Endothelial cell of umbilical vein (primary cell): ENCODE measurements around the gene EXT2. TPM values are rescaled to one million over a fixed set of nuclear protein-coding genes. Genes with fewer than 3 reads are reported as not detected.

ENCODE experiments used
- BruUV-seq: library from RNA; stranded (reverse); fragments of 400-500 nt; replicated peaks from 2 replicates; lab custom pipeline; 2021; lab: Mats Ljungman, UMichigan
- CTCF ChIA-PET: fragments of 300-600, 350-600 bp; sonication (Branson Sonifier 250); formaldehyde crosslinking; loops from one replicate; lab custom pipeline; 2021; ENCODE audit warnings: antibody characterized with exemption, inconsistent platforms; lab: Charles Lee
- POLR2A ChIA-PET: fragments of 300-600, 350-600 bp; sonication (Branson Sonifier 250); formaldehyde crosslinking; loops from one replicate; lab custom pipeline; 2021; ENCODE audit warnings: antibody characterized with exemption, inconsistent platforms; lab: Charles Lee
- DNase-seq: peaks from one replicate; pipeline ENCODE4 v3.0.0-alpha.2; 2011; ENCODE audit warnings: low read depth, low spot score
- FAIRE-seq: peaks from 2 replicates; lab custom pipeline; 2011; peaks lifted over from hg19 to GRCh38; lab: Jason Lieb, UNC
- H2AFZ ChIP-seq: 2 replicates; pipeline ENCODE4 v1.6.0; 2012; ENCODE audit warnings: low read depth, low read length, control low read depth, inconsistent platforms
- H3K27ac ChIP-seq: 2 replicates; pipeline ENCODE4 v1.5.1; 2011; ENCODE audit warnings: low read depth, mild to moderate bottlenecking, control low read depth, low read length, moderate library complexity; ENCODE audit not compliant: insufficient read depth
- H3K27me3 ChIP-seq, 2 experiments: 2 replicates each; pipeline versions ENCODE4 v1.6.0 to v1.6.1; 2011; ENCODE audit warnings: low read length in 2 of 2, mixed read lengths in 1 of 2; ENCODE audit not compliant: control insufficient read depth in 2 of 2, insufficient read depth in 2 of 2
- H3K36me3 ChIP-seq, 2 experiments: 2 replicates in 1 of 2; 3 replicates in 1 of 2; pipeline ENCODE4 v1.5.1; 2011; ENCODE audit warnings: low read length in 2 of 2, mild to moderate bottlenecking in 1 of 2, moderate library complexity in 1 of 2; ENCODE audit not compliant: control insufficient read depth in 2 of 2, insufficient read depth in 2 of 2; ENCODE audit errors: extremely low read depth in 1 of 2
- H3K4me1 ChIP-seq: 3 replicates; pipeline ENCODE4 v1.5.1; 2011; ENCODE audit warnings: mild to moderate bottlenecking, low read length; ENCODE audit not compliant: control insufficient read depth, insufficient read depth; ENCODE audit errors: extremely low read depth
- H3K4me2 ChIP-seq: 2 replicates; pipeline ENCODE4 v1.6.1; 2011; ENCODE audit warnings: low read length, control low read depth, mixed read lengths; ENCODE audit not compliant: insufficient read depth
- H3K4me3 ChIP-seq, 3 experiments: fragments of 200-600 bp in 1 of 3; sonication (generic), shearing (Covaris generic) in 1 of 3; replicated peaks in 1 of 3; 2 replicates each; pipeline ENCODE4 v1.5.1; 2011 to 2016; ENCODE audit warnings: control low read depth in 3 of 3, low read length in 3 of 3, mild to moderate bottlenecking in 2 of 3, inconsistent platforms in 1 of 3, low read depth in 1 of 3, moderate library complexity in 1 of 3; ENCODE audit not compliant: insufficient read depth in 1 of 3
- H3K79me2 ChIP-seq: 2 replicates; pipeline ENCODE4 v1.6.0; 2012; ENCODE audit warnings: low read length, inconsistent platforms; ENCODE audit not compliant: control insufficient read depth, insufficient read depth
- H3K9ac ChIP-seq: replicated peaks from 2 replicates; pipeline ENCODE3; 2011; ENCODE audit warnings: low read length, control low read depth; ENCODE audit not compliant: insufficient read depth; ENCODE audit errors: extremely low read depth
- H3K9me1 ChIP-seq: replicated peaks from 3 replicates; pipeline ENCODE4 v1.6.0; 2011; ENCODE audit warnings: mild to moderate bottlenecking, low read length; ENCODE audit not compliant: control insufficient read depth, insufficient read depth; ENCODE audit errors: extremely low read depth
- H3K9me3 ChIP-seq: replicated peaks from 2 replicates; pipeline ENCODE4 v1.5.1; 2012; ENCODE audit warnings: low read length, inconsistent platforms; ENCODE audit not compliant: control insufficient read depth, insufficient read depth
- H4K20me1 ChIP-seq: replicated peaks from 2 replicates; pipeline ENCODE3; 2011; ENCODE audit warnings: mild to moderate bottlenecking, low read length; ENCODE audit not compliant: control insufficient read depth, insufficient read depth; ENCODE audit errors: extremely low read depth
- EZH2 ChIP-seq: IDR thresholded peaks from 2 replicates; pipeline ENCODE4 v1.6.1; 2012; ENCODE audit warnings: borderline replicate concordance, low read depth, mild to moderate bottlenecking, moderate library complexity, low read length, inconsistent platforms; ENCODE audit not compliant: severe bottlenecking
- FOS ChIP-seq: IDR thresholded peaks from 2 replicates; pipeline ENCODE4 v1.6.1; 2011; ENCODE audit warnings: mild to moderate bottlenecking, low read length, moderate library complexity, borderline replicate concordance; ENCODE audit not compliant: insufficient read depth
- GATA2 ChIP-seq: IDR thresholded peaks from 2 replicates; pipeline ENCODE4 v1.7.0; 2011; ENCODE audit warnings: low read depth, mild to moderate bottlenecking, moderate library complexity, mixed read lengths, low read length; ENCODE audit not compliant: insufficient read length, insufficient read depth
- JUN ChIP-seq: IDR thresholded peaks from 2 replicates; pipeline ENCODE4 v1.6.1; 2011; ENCODE audit warnings: borderline replicate concordance, low read depth; ENCODE audit not compliant: insufficient read length, insufficient read depth
- MYC ChIP-seq: IDR thresholded peaks from one replicate; pipeline ENCODE4 v1.6.1; 2011; ENCODE audit warnings: mild to moderate bottlenecking, low read depth, low read length
- POLR2A ChIP-seq: IDR thresholded peaks from 2 replicates; pipeline ENCODE4 v1.6.1; 2012; ENCODE audit warnings: low read depth, mild to moderate bottlenecking, control low read depth, low read length
- POLR2AphosphoS5 ChIP-seq: IDR thresholded peaks from 2 replicates; pipeline ENCODE4 v1.6.1; 2012; ENCODE audit warnings: low read depth, mild to moderate bottlenecking, control low read depth, low read length, moderate library complexity; ENCODE audit not compliant: insufficient read depth
- dilution Hi-C: fragments of 300-500 bp; cut with MboI; formaldehyde crosslinking; loops from one replicate; pipeline ENCODE4 v1.15.0; 2019; ENCODE audit warnings: low sequenced_read_pairs; ENCODE audit not compliant: extremely low pct_ligation_motif_present
- intact Hi-C: fragments of 100-400 bp; cut with micrococcal nuclease; formaldehyde crosslinking; loops from one replicate; pipeline ENCODE4 v1.10.0; 2022
- polyA plus RNA-seq, 4 experiments: library from polyadenylated mRNA; depleted of rRNA in 3 of 4; stranded (reverse) in 3 of 4; unstranded in 1 of 4; fragments of >200 nt; gene quantifications; 2 replicates each; pipeline versions ENCODE4 v1.2.1 to v1.2.3, GENCODE V29; 2011 to 2012; ENCODE audit warnings: missing spikeins in 1 of 4
- total RNA-seq: library from RNA; stranded (reverse); gene quantifications from 2 replicates; pipeline ENCODE4 v1.2.3, GENCODE V29; 2021
- TF ChIP-seq, protein P1 (sequence below), 2 donors: IDR thresholded peaks; 1 replicate in 1 of 2; 2 replicates in 1 of 2; pipeline ENCODE4 v1.5.1; 2011; ENCODE audit warnings: low read length in 2 of 2, mild to moderate bottlenecking in 2 of 2, moderate library complexity in 2 of 2, control low read depth in 1 of 2, inconsistent platforms in 1 of 2, low read depth in 1 of 2; ENCODE audit not compliant: insufficient read depth in 1 of 2; ENCODE audit errors: extremely low read depth in 1 of 2
- TF ChIP-seq, protein P2 (sequence below): IDR thresholded peaks from 2 replicates; pipeline ENCODE4 v1.6.1; 2011; ENCODE audit not compliant: insufficient read depth, insufficient read length

EXT2 gene
- total and polyA plus RNA-seq, 2 donors (not counting 3 experiments of a cell fraction or from before 2014, with no cell fraction given): 50.9 to 60.3 TPM

DNA sequence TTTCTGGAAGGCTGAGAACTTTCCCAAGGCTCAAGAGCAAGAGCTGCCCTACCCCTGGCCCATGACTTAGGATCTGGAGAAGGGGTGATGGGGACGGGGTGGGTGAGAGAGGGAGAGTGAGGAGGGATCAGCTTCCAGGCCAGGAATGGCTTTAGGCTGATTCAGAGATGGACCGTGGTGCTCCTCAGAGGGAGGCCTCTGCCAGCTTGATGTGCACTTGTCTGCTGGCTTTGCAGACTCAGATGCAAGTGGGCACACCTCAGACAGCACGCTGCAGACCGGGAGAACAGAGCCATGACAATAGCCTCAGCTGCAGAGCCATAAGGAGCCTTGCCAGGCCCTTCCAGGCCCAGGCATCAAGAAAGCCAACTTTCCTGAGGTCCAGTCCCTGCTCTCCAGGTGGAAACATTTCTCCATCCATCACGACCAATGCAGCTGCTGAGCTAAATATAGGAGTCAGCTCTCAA is 173.2 kb downstream of the EXT2 start:
- dilution Hi-C loops: no loop called here

More for the DNA sequence above, 173.2 kb downstream of the EXT2 start:
- no peaks in the 10 kb centered on the region for H3K36me3 ChIP-seq
- H3K9ac ChIP-seq: no peak overlapping the region
- intact Hi-C loops: no loop called here
- H2AFZ ChIP-seq: no peak overlapping the region
- no peaks in the 10 kb centered on the region for H3K27me3 ChIP-seq
- no peak for FAIRE-seq
- H3K9me1 ChIP-seq: no peaks in the 10 kb centered on the region
- no peak overlapping the region for H3K27ac ChIP-seq
- BruUV-seq: no TSS peak
- no peaks in the 10 kb centered on the region for H3K9me3 ChIP-seq
- H3K4me1 ChIP-seq: peaks cover 20% of the 10 kb centered on the region
- POLR2A ChIA-PET: no interaction called here
- no peaks in the 10 kb centered on the region for H3K79me2 ChIP-seq
- no peaks in the 10 kb centered on the region for H4K20me1 ChIP-seq
- no peak overlapping the region for H3K4me2 ChIP-seq
- TF ChIP-seq EZH2 (no peak), POLR2AphosphoS5 (no peak), MYC (no peak), JUN (no peak), FOS (no peak), POLR2A (no peak), GATA2 (no peak)
- TF ChIP-seq, protein P1, sequence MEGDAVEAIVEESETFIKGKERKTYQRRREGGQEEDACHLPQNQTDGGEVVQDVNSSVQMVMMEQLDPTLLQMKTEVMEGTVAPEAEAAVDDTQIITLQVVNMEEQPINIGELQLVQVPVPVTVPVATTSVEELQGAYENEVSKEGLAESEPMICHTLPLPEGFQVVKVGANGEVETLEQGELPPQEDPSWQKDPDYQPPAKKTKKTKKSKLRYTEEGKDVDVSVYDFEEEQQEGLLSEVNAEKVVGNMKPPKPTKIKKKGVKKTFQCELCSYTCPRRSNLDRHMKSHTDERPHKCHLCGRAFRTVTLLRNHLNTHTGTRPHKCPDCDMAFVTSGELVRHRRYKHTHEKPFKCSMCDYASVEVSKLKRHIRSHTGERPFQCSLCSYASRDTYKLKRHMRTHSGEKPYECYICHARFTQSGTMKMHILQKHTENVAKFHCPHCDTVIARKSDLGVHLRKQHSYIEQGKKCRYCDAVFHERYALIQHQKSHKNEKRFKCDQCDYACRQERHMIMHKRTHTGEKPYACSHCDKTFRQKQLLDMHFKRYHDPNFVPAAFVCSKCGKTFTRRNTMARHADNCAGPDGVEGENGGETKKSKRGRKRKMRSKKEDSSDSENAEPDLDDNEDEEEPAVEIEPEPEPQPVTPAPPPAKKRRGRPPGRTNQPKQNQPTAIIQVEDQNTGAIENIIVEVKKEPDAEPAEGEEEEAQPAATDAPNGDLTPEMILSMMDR (IDR thresholded peaks at IDR 0.05; ENCODE audit: extremely low read depth in 1 of 2, insufficient read depth in 1 of 2, low read depth in 1 of 2, low read length in 2 of 2): no peak
- TF ChIP-seq, protein P2, sequence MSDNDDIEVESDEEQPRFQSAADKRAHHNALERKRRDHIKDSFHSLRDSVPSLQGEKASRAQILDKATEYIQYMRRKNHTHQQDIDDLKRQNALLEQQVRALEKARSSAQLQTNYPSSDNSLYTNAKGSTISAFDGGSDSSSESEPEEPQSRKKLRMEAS: no peak
- CTCF ChIA-PET: interaction anchor here (0.7 to 2.9 kb wide), 4 partner anchors 17 to 173 kb away, joined by 3 to 20 read pairs (median 8); partner anchors contain the start of gene EXT2
- no peak overlapping the region for H3K4me3 ChIP-seq
- no peak for DNase-seq
